GM19452 (cell line): ENCODE measurements around the gene RFTN2.
A peak's percentile ranks its signal among the peaks of the same experiment; 100 is the strongest.
"Not testable (repeated sequence)": the region's sequence is repeated elsewhere in the genome, so short reads cannot be mapped to it uniquely, and the experiment has no call there.

ENCODE experiments used
- ATAC-seq: cut with Tn5 transposase; IDR thresholded peaks from one replicate; pipeline ENCODE4 v1.9.1; 2021; ENCODE audit not compliant: unreplicated experiment

Gene RFTN2

GRCh38 chr2:197606180-197606579 lies 69.2 kb downstream of the RFTN2 start:
- ATAC-seq, result peak; percentile 77

- peak; percentile 41 for ATAC-seq
Measured at GRCh38 chr2:197604117-197604860, 71.1 kb downstream of the RFTN2 start.

- no peak for ATAC-seq
Measured at GRCh38 chr2:197601726-197602125, 73.7 kb downstream of the RFTN2 start.

- ATAC-seq, result no peak
Measured at GRCh38 chr2:197600306-197600705, 75.1 kb downstream of the RFTN2 start.

- ATAC-seq, result no peak
Measured at GRCh38 chr2:197599285-197599965, 76.0 kb downstream of the RFTN2 start.

- ATAC-seq, result no peak
Measured at GRCh38 chr2:197598450-197598849, 76.9 kb downstream of the RFTN2 start.

- ATAC-seq, result no peak
Measured at GRCh38 chr2:197597166-197597565, 78.2 kb downstream of the RFTN2 start.

GRCh38 chr2:197596766-197597165 lies 78.6 kb downstream of the RFTN2 start:
- no peak for ATAC-seq

- ATAC-seq, result no peak
Measured at GRCh38 chr2:197591339-197592072, 83.9 kb downstream of the RFTN2 start.

GRCh38 chr2:197587255-197587654 lies 88.1 kb downstream of the RFTN2 start:
- not testable (repeated sequence) for ATAC-seq

GRCh38 chr2:197580166-197580565 lies 95.2 kb downstream of the RFTN2 start:
- not testable (repeated sequence) for ATAC-seq

GRCh38 chr2:197578294-197578693 lies 97.1 kb downstream of the RFTN2 start:
- not testable (repeated sequence) for ATAC-seq

- ATAC-seq, result no peak
Measured at GRCh38 chr2:197577446-197577845, 97.9 kb downstream of the RFTN2 start.

GRCh38 chr2:197576631-197577030 lies 98.8 kb downstream of the RFTN2 start:
- no peak for ATAC-seq

GRCh38 chr2:197575987-197576386 lies 99.4 kb downstream of the RFTN2 start:
- ATAC-seq, result no peak

- ATAC-seq, result no peak
Measured at GRCh38 chr2:197573608-197574007, 101.8 kb downstream of the RFTN2 start.

- no peak for ATAC-seq
Measured at GRCh38 chr2:197571627-197572271, 103.6 kb downstream of the RFTN2 start.

- ATAC-seq, result no peak
Measured at GRCh38 chr2:197560146-197560665, 115.2 kb downstream of the RFTN2 start.

- ATAC-seq, result no peak
Measured at GRCh38 chr2:197559681-197560080, 115.7 kb downstream of the RFTN2 start.

- no peak for ATAC-seq
Measured at GRCh38 chr2:197558393-197558792, 117.0 kb downstream of the RFTN2 start.

GRCh38 chr2:197556456-197556855 lies 118.9 kb downstream of the RFTN2 start:
- ATAC-seq, result no peak
